GM08714 (cell line): ENCODE data around the gene C1RL.
"Not testable (repeated sequence)": the region's sequence is repeated elsewhere in the genome, so short reads cannot be mapped to it uniquely, and the experiment has no call there.

Experiments
- H3K4me3 ChIP-seq: fragments of 200-500 bp; sonication (Bioruptor generic); 2 replicates; pipeline ENCODE4 v1.5.1; 2014; ENCODE audit warnings: mild to moderate bottlenecking, low read length, inconsistent platforms
- ZNF274 ChIP-seq: IDR thresholded peaks from 2 replicates; pipeline ENCODE4 v1.6.1; 2012; ENCODE audit warnings: mild to moderate bottlenecking, low read depth, low read length

Gene C1RL

GRCh38 chr12:7060353-7060954 is 48.6 kb downstream of the C1RL start, which contains the start of gene C1S:
Gene C1S (plus strand): TSS chr12:7060718. CDS start chr12:7061913, 1,195 bp downstream.
- TF ChIP-seq ZNF274: no peak
- no peak within 1 kb of the TSS for H3K4me3 ChIP-seq

GRCh38 chr12:7059780-7060179 is 49.2 kb downstream of the C1RL start:
- H3K4me3 ChIP-seq: no peak overlapping the region
- TF ChIP-seq ZNF274: no peak

GRCh38 chr12:7058850-7059395 is 50.1 kb downstream of the C1RL start:
- H3K4me3 ChIP-seq: no peak overlapping the region
- no peak for TF ChIP-seq ZNF274

- H3K4me3 ChIP-seq: no peak overlapping the region
- no peak for TF ChIP-seq ZNF274
These were observed 50.7 kb downstream of the C1RL start for GRCh38 chr12:7058163-7058845.

- not testable (repeated sequence) for H3K4me3 ChIP-seq
These were observed 53.3 kb downstream of the C1RL start for GRCh38 chr12:7055736-7056135.

- no peak for TF ChIP-seq ZNF274
- no peak overlapping the region for H3K4me3 ChIP-seq
These were observed 54.1 kb downstream of the C1RL start for GRCh38 chr12:7054925-7055324.

- not testable (repeated sequence) for H3K4me3 ChIP-seq
These were observed 59.0 kb downstream of the C1RL start for GRCh38 chr12:7049973-7050372.

GRCh38 chr12:7049445-7049951 is 59.5 kb downstream of the C1RL start:
- not testable (repeated sequence) for H3K4me3 ChIP-seq

GRCh38 chr12:7047306-7047705 is 61.7 kb downstream of the C1RL start:
- no peak for TF ChIP-seq ZNF274
- H3K4me3 ChIP-seq: no peak overlapping the region

- TF ChIP-seq ZNF274: no peak
- no peak overlapping the region for H3K4me3 ChIP-seq
These were observed 62.5 kb downstream of the C1RL start for GRCh38 chr12:7046383-7047105.

GRCh38 chr12:7045913-7046312 is 63.1 kb downstream of the C1RL start:
- TF ChIP-seq ZNF274: no peak
- no peak overlapping the region for H3K4me3 ChIP-seq
